Measurements from ENCODE around the gene GCGR. TPM values are rescaled to one million over a fixed set of nuclear protein-coding genes. Genes with fewer than 3 reads are reported as not detected.

The GCGR gene
- total and polyA plus RNA-seq, 2 of the 13 experiments (the other 11 are each of a cell fraction or from before 2014, with no cell fraction given): 0.04 to 0.13 TPM

- TF ChIP-seq SKIL (CRISPR knock-in tag; IDR thresholded peaks at IDR 0.05; ENCODE audit: borderline replicate concordance): no peak
- TF ChIP-seq REST (IDR thresholded peaks at IDR 0.05; ENCODE audit: borderline replicate concordance in 1 of 2, low read depth in 1 of 2, low read length in 2 of 2): no peak
- no peak for TF ChIP-seq NFIC (IDR thresholded peaks at IDR 0.05; ENCODE audit: low read length)
- no peak for TF ChIP-seq PITX1 (CRISPR knock-in tag; IDR thresholded peaks at IDR 0.05)
- no peak for TF ChIP-seq ZNF235 (CRISPR knock-in tag; IDR thresholded peaks at IDR 0.05; ENCODE audit: borderline replicate concordance)
- TF ChIP-seq HHEX (CRISPR knock-in tag; IDR thresholded peaks at IDR 0.05): no peak
- TF ChIP-seq ZNF574 (CRISPR knock-in tag; IDR thresholded peaks at IDR 0.05): no peak
- TF ChIP-seq TGIF2 (CRISPR knock-in tag; IDR thresholded peaks at IDR 0.05): no peak
- TF ChIP-seq AGO1 (IDR thresholded peaks at IDR 0.05; ENCODE audit: low read depth, low read length, poor library complexity, severe bottlenecking): no peak
- no peak for TF ChIP-seq CBX1 (IDR thresholded peaks at IDR 0.05; ENCODE audit: low read depth)
- TF ChIP-seq PATZ1 (CRISPR knock-in tag; IDR thresholded peaks at IDR 0.05): peak; percentile 41; the same call in 1 of the 2 replicates
- TF ChIP-seq ZNF292 (CRISPR knock-in tag; IDR thresholded peaks at IDR 0.05; ENCODE audit: borderline replicate concordance, low read depth): no peak
- TF ChIP-seq TBX2 (CRISPR knock-in tag; IDR thresholded peaks at IDR 0.05; ENCODE audit: borderline replicate concordance): no peak
- TF ChIP-seq KLF15 (CRISPR knock-in tag; IDR thresholded peaks at IDR 0.05; ENCODE audit: borderline replicate concordance): no peak
- no peak for TF ChIP-seq JDP2 (CRISPR knock-in tag; IDR thresholded peaks at IDR 0.05; ENCODE audit: borderline replicate concordance)
- no peak for TF ChIP-seq PLRG1 (conservative IDR thresholded peaks at IDR 0.05)
- no peak for TF ChIP-seq ATF4 (CRISPR knock-in tag; IDR thresholded peaks at IDR 0.05)
These were observed 5.0 kb downstream of the GCGR start (continued) for GRCh38 chr17:81808778-81809555.

All from HepG2 (cell line).